ENCODE data around the gene NPSR1. TPM values are rescaled to one million over a fixed set of nuclear protein-coding genes. Genes with fewer than 3 reads are reported as not detected.
"Not testable (repeated sequence)": the region's sequence is repeated elsewhere in the genome, so short reads cannot be mapped to it uniquely, and the experiment has no call there.

The NPSR1 gene
- total RNA-seq, 2 experiments from 2014 or later, result not detected

DNA sequence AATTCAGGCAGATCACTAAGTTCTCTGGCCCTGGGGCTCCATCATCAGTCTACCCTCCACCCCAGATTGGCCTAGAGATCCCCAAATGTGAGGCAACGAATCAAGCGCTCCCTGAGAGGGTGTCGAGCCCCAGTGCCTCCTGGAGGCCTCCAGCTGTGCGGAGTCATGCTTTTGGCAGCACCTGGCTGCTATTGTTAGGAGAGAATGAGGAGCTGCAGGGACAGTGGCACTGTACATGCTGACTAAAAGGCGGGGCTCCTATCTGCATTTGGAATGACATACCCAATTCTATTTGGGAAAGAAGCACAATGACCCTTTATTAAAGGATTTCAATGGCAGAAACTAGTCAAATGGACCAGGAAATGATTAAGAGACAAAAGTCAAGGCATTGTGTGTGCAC, 217.5 kb downstream of the NPSR1 start:
- H3K27ac ChIP-seq (ENCODE audit: low read depth, low read length, poor library complexity, severe bottlenecking), result no peak overlapping the region
- no peak for DNase-seq (ENCODE audit: low spot score)
- H3K4me3 ChIP-seq (ENCODE audit: low read depth, low read length, poor library complexity, severe bottlenecking), result no peak overlapping the region
- CTCF ChIA-PET (ENCODE audit: unreplicated experiment), result no interaction called here
- no peaks in the 10 kb centered on the region for H3K36me3 ChIP-seq (ENCODE audit: insufficient read depth, low read length)
- no peaks in the 10 kb centered on the region for H3K9me3 ChIP-seq (ENCODE audit: low read length)
- POLR2A ChIA-PET, result no interaction called here
- no peaks in the 10 kb centered on the region for H3K4me1 ChIP-seq (ENCODE audit: insufficient read depth, low read length, poor library complexity, severe bottlenecking)
- no peaks in the 10 kb centered on the region for H4K20me1 ChIP-seq (ENCODE audit: insufficient read depth, low read length)
- TF ChIP-seq, protein P1, sequence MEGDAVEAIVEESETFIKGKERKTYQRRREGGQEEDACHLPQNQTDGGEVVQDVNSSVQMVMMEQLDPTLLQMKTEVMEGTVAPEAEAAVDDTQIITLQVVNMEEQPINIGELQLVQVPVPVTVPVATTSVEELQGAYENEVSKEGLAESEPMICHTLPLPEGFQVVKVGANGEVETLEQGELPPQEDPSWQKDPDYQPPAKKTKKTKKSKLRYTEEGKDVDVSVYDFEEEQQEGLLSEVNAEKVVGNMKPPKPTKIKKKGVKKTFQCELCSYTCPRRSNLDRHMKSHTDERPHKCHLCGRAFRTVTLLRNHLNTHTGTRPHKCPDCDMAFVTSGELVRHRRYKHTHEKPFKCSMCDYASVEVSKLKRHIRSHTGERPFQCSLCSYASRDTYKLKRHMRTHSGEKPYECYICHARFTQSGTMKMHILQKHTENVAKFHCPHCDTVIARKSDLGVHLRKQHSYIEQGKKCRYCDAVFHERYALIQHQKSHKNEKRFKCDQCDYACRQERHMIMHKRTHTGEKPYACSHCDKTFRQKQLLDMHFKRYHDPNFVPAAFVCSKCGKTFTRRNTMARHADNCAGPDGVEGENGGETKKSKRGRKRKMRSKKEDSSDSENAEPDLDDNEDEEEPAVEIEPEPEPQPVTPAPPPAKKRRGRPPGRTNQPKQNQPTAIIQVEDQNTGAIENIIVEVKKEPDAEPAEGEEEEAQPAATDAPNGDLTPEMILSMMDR (conservative IDR thresholded peaks at IDR 0.05; ENCODE audit: low read length), result no peak
- TF ChIP-seq EZH2phosphoT487 (IDR thresholded peaks at IDR 0.05; ENCODE audit: borderline replicate concordance, low read depth, low read length), result no peak
- intact Hi-C loops (cut with micrococcal nuclease; ENCODE audit: unreplicated experiment), result no loop called here
- no peaks in the 10 kb centered on the region for H3K79me2 ChIP-seq (ENCODE audit: insufficient read depth, low read depth, low read length)
- no peak overlapping the region for H2AFZ ChIP-seq (ENCODE audit: low read length)
- no TSS peak for BruUV-seq (replicated peaks)
- no peak overlapping the region for H3K4me2 ChIP-seq (ENCODE audit: low read length)
- no peaks in the 10 kb centered on the region for H3K9me2 ChIP-seq (ENCODE audit: insufficient read depth, low read length)

DNA sequence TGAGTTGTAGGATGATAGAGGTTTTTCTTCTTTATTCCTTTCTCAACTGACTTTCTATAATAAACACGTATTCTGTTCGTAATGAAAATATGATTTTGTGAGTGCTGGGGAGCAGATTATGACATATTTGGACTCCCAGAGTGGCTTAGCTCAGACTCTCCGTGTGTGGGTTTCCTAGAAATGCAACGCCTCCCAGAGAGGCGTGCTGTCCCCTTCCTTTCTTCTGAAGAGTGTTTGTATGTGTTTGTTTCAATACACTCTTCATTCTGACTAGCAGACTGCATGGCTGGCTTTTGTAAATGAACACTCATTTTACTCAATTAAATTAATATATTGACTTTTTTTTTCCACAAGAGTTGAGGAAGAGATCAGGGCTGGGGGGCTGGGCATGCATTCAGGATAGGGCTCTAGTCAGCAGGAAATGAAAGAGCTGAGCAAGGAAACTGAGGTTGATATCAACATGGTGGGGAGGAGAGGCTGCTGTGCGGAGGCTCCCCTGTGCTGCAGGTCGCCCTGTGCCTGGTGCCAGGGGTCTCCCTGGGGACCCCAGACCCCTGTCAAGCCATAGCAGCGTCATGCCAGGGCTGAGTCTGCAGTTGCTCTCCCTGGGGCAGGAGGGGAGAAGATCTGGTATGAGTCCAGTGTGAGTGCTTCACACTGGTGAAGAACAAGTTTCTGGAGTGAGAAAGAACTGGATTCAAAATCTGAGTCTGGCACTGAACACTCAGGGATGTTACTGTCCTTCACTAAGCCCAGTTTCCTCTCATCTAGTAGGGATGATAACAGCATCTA, 221.1 kb downstream of the NPSR1 start:
- H4K20me1 ChIP-seq (ENCODE audit: insufficient read depth, low read length); POLR2A ChIA-PET; H3K36me3 ChIP-seq (ENCODE audit: insufficient read depth, low read length); H3K4me1 ChIP-seq (ENCODE audit: insufficient read depth, low read length, poor library complexity, severe bottlenecking); H3K79me2 ChIP-seq (ENCODE audit: insufficient read depth, low read depth, low read length); H3K9me2 ChIP-seq (ENCODE audit: insufficient read depth, low read length); H2AFZ ChIP-seq (ENCODE audit: low read length); H3K9me3 ChIP-seq (ENCODE audit: low read length); CTCF ChIA-PET (ENCODE audit: unreplicated experiment); H3K4me2 ChIP-seq (ENCODE audit: low read length); BruUV-seq (replicated peaks); H3K4me3 ChIP-seq (ENCODE audit: low read depth, low read length, poor library complexity, severe bottlenecking); H3K27ac ChIP-seq (ENCODE audit: low read depth, low read length, poor library complexity, severe bottlenecking); DNase-seq (ENCODE audit: low spot score); intact Hi-C loops (cut with micrococcal nuclease; ENCODE audit: unreplicated experiment): not testable (repeated sequence)

DNA sequence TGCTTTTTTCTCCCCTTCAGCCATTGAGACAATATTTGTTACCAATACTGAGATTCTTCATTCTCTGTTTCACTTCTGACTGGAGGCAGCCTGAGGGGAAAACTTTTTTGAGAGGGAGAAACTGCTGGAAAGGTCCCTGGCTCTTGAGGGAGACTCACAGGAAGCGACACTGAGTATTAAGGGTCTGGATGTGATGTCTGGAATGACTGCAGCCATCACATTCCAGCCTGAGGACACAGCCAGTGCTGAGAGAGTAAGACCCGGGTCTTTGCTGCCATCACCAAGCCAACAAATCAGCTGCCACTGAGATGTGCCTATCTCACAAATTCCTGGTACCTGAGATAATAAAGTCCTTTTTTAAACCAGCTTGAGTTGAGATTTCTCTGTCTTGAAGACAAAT, 221.9 kb downstream of the NPSR1 start:
- H3K36me3 ChIP-seq (ENCODE audit: insufficient read depth, low read length), result no peaks in the 10 kb centered on the region
- TF ChIP-seq, protein P1 (conservative IDR thresholded peaks at IDR 0.05; ENCODE audit: low read length), result no peak
- H4K20me1 ChIP-seq (ENCODE audit: insufficient read depth, low read length), result no peaks in the 10 kb centered on the region
- POLR2A ChIA-PET, result no interaction called here
- no peak overlapping the region for H3K4me2 ChIP-seq (ENCODE audit: low read length)
- H3K9me3 ChIP-seq (ENCODE audit: low read length), result no peaks in the 10 kb centered on the region
- no peak overlapping the region for H3K27ac ChIP-seq (ENCODE audit: low read depth, low read length, poor library complexity, severe bottlenecking)
- BruUV-seq (replicated peaks), result no TSS peak
- H3K4me1 ChIP-seq (ENCODE audit: insufficient read depth, low read length, poor library complexity, severe bottlenecking), result no peaks in the 10 kb centered on the region
- intact Hi-C loops (cut with micrococcal nuclease; ENCODE audit: unreplicated experiment), result no loop called here
- no peak overlapping the region for H2AFZ ChIP-seq (ENCODE audit: low read length)
- no peak overlapping the region for H3K4me3 ChIP-seq (ENCODE audit: low read depth, low read length, poor library complexity, severe bottlenecking)
- no peaks in the 10 kb centered on the region for H3K79me2 ChIP-seq (ENCODE audit: insufficient read depth, low read depth, low read length)
- no peak for DNase-seq (ENCODE audit: low spot score)
- CTCF ChIA-PET (ENCODE audit: unreplicated experiment), result no interaction called here
- no peaks in the 10 kb centered on the region for H3K9me2 ChIP-seq (ENCODE audit: insufficient read depth, low read length)

DNA sequence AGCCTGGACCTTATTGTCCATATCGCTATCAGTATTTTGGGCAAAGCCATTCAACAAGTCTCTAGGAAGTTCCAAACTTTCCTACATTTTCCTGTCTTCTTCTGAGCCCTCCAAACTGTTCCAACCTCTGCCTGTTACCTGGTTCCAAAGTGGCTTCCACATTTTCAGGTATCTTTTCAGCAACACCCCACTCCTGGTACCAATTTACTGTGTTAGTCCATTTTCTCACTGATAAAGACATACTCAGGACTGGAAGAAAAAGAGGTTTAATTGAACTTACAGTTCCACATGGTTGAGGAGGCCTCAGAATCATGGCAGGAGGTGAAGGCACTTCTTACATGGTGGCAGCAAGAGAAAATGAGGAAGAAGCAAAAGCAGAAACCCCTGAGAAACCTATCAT, 225.8 kb downstream of the NPSR1 start:
- H3K4me3 ChIP-seq (ENCODE audit: low read depth, low read length, poor library complexity, severe bottlenecking); intact Hi-C loops (cut with micrococcal nuclease; ENCODE audit: unreplicated experiment); H3K36me3 ChIP-seq (ENCODE audit: insufficient read depth, low read length); H3K9me2 ChIP-seq (ENCODE audit: insufficient read depth, low read length); BruUV-seq (replicated peaks); H4K20me1 ChIP-seq (ENCODE audit: insufficient read depth, low read length); H3K4me1 ChIP-seq (ENCODE audit: insufficient read depth, low read length, poor library complexity, severe bottlenecking); H3K79me2 ChIP-seq (ENCODE audit: insufficient read depth, low read depth, low read length); H3K4me2 ChIP-seq (ENCODE audit: low read length); DNase-seq (ENCODE audit: low spot score); CTCF ChIA-PET (ENCODE audit: unreplicated experiment); H2AFZ ChIP-seq (ENCODE audit: low read length); POLR2A ChIA-PET; H3K27ac ChIP-seq (ENCODE audit: low read depth, low read length, poor library complexity, severe bottlenecking); H3K9me3 ChIP-seq (ENCODE audit: low read length): not testable (repeated sequence)

Measured in OCI-LY7 (cell line).